K562 (cell line): ENCODE data around the gene NECAB2. TPM values are rescaled to one million over a fixed set of nuclear protein-coding genes. Genes with fewer than 3 reads are reported as not detected.

Source experiments
- C11orf30 ChIP-seq: fragments of 450-650 bp; IDR thresholded peaks from 2 replicates; pipeline ENCODE4 v1.6.1; 2016; ENCODE audit warnings: low read depth, mild to moderate bottlenecking
- CGGBP1 ChIP-seq: fragments of 250-450 bp; sonication (Bioruptor Pico); IDR thresholded peaks from 2 replicates; pipeline ENCODE4 v1.9.0; 2021; ENCODE audit warnings: mild to moderate bottlenecking
- CTBP1 ChIP-seq: fragments of 450-650 bp; IDR thresholded peaks from 2 replicates; pipeline ENCODE4 v1.6.1; 2016; ENCODE audit warnings: borderline replicate concordance
- CTCF ChIP-seq, 3 experiments: IDR thresholded peaks in 2 of 3; conservative IDR thresholded peaks in 1 of 3; 2 replicates each; pipeline ENCODE4 v1.5.1; 2011 to 2012; ENCODE audit warnings: low read length in 3 of 3, mild to moderate bottlenecking in 3 of 3, control low read depth in 2 of 3, improper control_type of control experiment in 1 of 3, inconsistent platforms in 1 of 3, low read depth in 1 of 3, mixed read lengths in 1 of 3, moderate library complexity in 1 of 3; ENCODE audit not compliant: insufficient read depth in 2 of 3
- HDAC3 ChIP-seq: fragments of 450-650 bp; IDR thresholded peaks from 2 replicates; pipeline ENCODE4 v1.6.1; 2018; ENCODE audit warnings: borderline replicate concordance, mild to moderate bottlenecking, moderate library complexity; ENCODE audit not compliant: partially characterized antibody
- NFIC ChIP-seq: fragments of 450-650 bp; IDR thresholded peaks from 2 replicates; pipeline ENCODE4 v1.6.1; 2017; ENCODE audit warnings: mild to moderate bottlenecking, inconsistent platforms
- NKRF ChIP-seq: fragments of 450-650 bp; IDR thresholded peaks from 2 replicates; pipeline ENCODE4 v1.6.1; 2016; ENCODE audit warnings: borderline replicate concordance
- RBM25 ChIP-seq: fragments of 200-400 bp; formaldehyde crosslinking; IDR thresholded peaks from 2 replicates; pipeline ENCODE4 v1.6.1; 2018; ENCODE audit warnings: low read length, low read depth, moderate library complexity; ENCODE audit not compliant: severe bottlenecking
- SMARCA4 ChIP-seq: fragments of 450-650 bp; IDR thresholded peaks from 2 replicates; pipeline ENCODE4 v1.6.1; 2016
- TFAP4 ChIP-seq: sonication (generic); formaldehyde crosslinking; IDR thresholded peaks from 2 replicates; pipeline ENCODE4 v1.8.0; 2022; ENCODE audit warnings: missing genetic modification reagents, mild to moderate bottlenecking, moderate library complexity, borderline replicate concordance
- ZBTB43 ChIP-seq: sonication (generic); formaldehyde crosslinking; IDR thresholded peaks from 2 replicates; pipeline ENCODE4 v1.8.0; 2023; ENCODE audit warnings: mild to moderate bottlenecking, missing genetic modification reagents
- ZFX ChIP-seq: sonication (generic); formaldehyde crosslinking; IDR thresholded peaks from 2 replicates; pipeline ENCODE4 v1.8.0; 2022; ENCODE audit warnings: mild to moderate bottlenecking, missing genetic modification reagents, moderate library complexity
- ZNF23 ChIP-seq: fragments of 250-450 bp; sonication (Bioruptor Pico); IDR thresholded peaks from 2 replicates; pipeline ENCODE4 v1.4.0; 2020; ENCODE audit warnings: mild to moderate bottlenecking
- polyA plus RNA-seq, 8 experiments: library from polyadenylated mRNA; depleted of rRNA in 4 of 8; stranded (reverse) in 5 of 8; unstranded in 3 of 8; fragments of >200 nt; fragmentation: Nextera tagmentation in 2 of 8; fragmentation: Illumina TruSeq in 1 of 8; extraction: Ambion mirVana in 2 of 8; extraction: Trizol in 1 of 8; gene quantifications; 2 replicates each; pipeline versions ENCODE4 v1.2.1 to v1.2.3, GENCODE V29; 2011 to 2014; ENCODE audit warnings: inconsistent platforms in 1 of 8, missing spikeins in 1 of 8
- total RNA-seq, 7 experiments: library from RNA; depleted of rRNA in 6 of 7; stranded (reverse); fragments of >200 nt in 6 of 7; fragmentation: Illumina TruSeq in 2 of 7; extraction: Trizol in 2 of 7; gene quantifications; 2 replicates each; pipeline versions ENCODE4 v1.2.1 to v1.2.3, GENCODE V29; 2011 to 2021; ENCODE audit warnings: low replicate concordance in 1 of 7
- TF ChIP-seq, protein P1 (sequence below), 2 experiments: fragments of 450-650 bp; IDR thresholded peaks; 2 replicates each; pipeline ENCODE4 v1.6.1; 2018; ENCODE audit warnings: mild to moderate bottlenecking in 2 of 2, low read depth in 1 of 2; ENCODE audit not compliant: partially characterized antibody in 2 of 2

The NECAB2 gene
- total and polyA plus RNA-seq, 9 of the 15 experiments (the other 6 are each of a cell fraction or from before 2014, with no cell fraction given), result 0.03 to 0.28 TPM; not detected in 7

GRCh38 chr16:83935005-83935857 is 32.8 kb upstream of the NECAB2 start (continued):
- no peak for TF ChIP-seq NKRF
- TF ChIP-seq SMARCA4, result no peak
- TF ChIP-seq, protein P1, sequence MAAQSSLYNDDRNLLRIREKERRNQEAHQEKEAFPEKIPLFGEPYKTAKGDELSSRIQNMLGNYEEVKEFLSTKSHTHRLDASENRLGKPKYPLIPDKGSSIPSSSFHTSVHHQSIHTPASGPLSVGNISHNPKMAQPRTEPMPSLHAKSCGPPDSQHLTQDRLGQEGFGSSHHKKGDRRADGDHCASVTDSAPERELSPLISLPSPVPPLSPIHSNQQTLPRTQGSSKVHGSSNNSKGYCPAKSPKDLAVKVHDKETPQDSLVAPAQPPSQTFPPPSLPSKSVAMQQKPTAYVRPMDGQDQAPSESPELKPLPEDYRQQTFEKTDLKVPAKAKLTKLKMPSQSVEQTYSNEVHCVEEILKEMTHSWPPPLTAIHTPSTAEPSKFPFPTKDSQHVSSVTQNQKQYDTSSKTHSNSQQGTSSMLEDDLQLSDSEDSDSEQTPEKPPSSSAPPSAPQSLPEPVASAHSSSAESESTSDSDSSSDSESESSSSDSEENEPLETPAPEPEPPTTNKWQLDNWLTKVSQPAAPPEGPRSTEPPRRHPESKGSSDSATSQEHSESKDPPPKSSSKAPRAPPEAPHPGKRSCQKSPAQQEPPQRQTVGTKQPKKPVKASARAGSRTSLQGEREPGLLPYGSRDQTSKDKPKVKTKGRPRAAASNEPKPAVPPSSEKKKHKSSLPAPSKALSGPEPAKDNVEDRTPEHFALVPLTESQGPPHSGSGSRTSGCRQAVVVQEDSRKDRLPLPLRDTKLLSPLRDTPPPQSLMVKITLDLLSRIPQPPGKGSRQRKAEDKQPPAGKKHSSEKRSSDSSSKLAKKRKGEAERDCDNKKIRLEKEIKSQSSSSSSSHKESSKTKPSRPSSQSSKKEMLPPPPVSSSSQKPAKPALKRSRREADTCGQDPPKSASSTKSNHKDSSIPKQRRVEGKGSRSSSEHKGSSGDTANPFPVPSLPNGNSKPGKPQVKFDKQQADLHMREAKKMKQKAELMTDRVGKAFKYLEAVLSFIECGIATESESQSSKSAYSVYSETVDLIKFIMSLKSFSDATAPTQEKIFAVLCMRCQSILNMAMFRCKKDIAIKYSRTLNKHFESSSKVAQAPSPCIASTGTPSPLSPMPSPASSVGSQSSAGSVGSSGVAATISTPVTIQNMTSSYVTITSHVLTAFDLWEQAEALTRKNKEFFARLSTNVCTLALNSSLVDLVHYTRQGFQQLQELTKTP (IDR thresholded peaks at IDR 0.05; ENCODE audit: low read depth in 1 of 2, partially characterized antibody in 2 of 2), result no peak
- no peak for TF ChIP-seq C11orf30
- no peak for TF ChIP-seq HDAC3
- TF ChIP-seq ZNF23 (CRISPR knock-in tag), result no peak
- TF ChIP-seq TFAP4, result peak; percentile 10; the same call in 1 of the 2 replicates
- TF ChIP-seq CTBP1, result 0 out of 2 replicates have a peak, but pooled peaks have one; percentile 11
- no peak for TF ChIP-seq NFIC
- TF ChIP-seq CTCF (IDR thresholded peaks at IDR 0.05 in 2 of 3, conservative IDR thresholded peaks at IDR 0.05 in 1 of 3; ENCODE audit: insufficient read depth in 2 of 3, low read depth in 1 of 3, low read length in 3 of 3), result 0 out of 6 replicates have a peak, but pooled peaks of 1 of the 3 experiments have one; percentile 27
- TF ChIP-seq CGGBP1 (CRISPR knock-in tag), result no peak
- TF ChIP-seq ZFX, result no peak
- TF ChIP-seq ZBTB43 (CRISPR knock-in tag), result no peak
- no peak for TF ChIP-seq RBM25
